A549 (cell line): ENCODE measurements around the gene AHCY. TPM values are rescaled to one million over a fixed set of nuclear protein-coding genes. Genes with fewer than 3 reads are reported as not detected.
A peak's percentile ranks its signal among the peaks of the same experiment; 100 is the strongest.

Experiments used
- ATAC-seq, 2 experiments: fragments of 200-7000 bp in 1 of 2; fragments of >200 bp in 1 of 2; cut with Nextera tagmentation in 1 of 2; cut with Tn5 transposase in 1 of 2; 3 replicates each; pipeline versions ENCODE4 v1.8.0 to v1.9.1; 2018 to 2020; ENCODE audit warnings: mild to moderate bottlenecking in 1 of 2, moderate library complexity in 1 of 2
- CTCF ChIA-PET: fragments of 300-600 bp; sonication (Branson Sonifier 250); formaldehyde crosslinking; extraction: SDS; loops from one replicate; lab custom pipeline; 2021; ENCODE audit warnings: antibody characterized with exemption, inconsistent platforms; lab: Yijun Ruan, JAX
- POLR2A ChIA-PET: fragments of 350-600 bp; formaldehyde crosslinking; extraction: SDS; loops from one replicate; lab custom pipeline; 2021; ENCODE audit warnings: antibody characterized with exemption, inconsistent platforms; lab: Yijun Ruan, JAX
- DNase-seq, 2 experiments: peaks; one replicate each; pipeline versions ENCODE4 v3.0.0 to v3.0.0-alpha.2; 2011 to 2016; ENCODE audit warnings: low read depth in 1 of 2, low spot score in 1 of 2
- FAIRE-seq: peaks from 2 replicates; lab custom pipeline; 2011; peaks lifted over from hg19 to GRCh38; lab: Jason Lieb, UNC
- H3K27ac ChIP-seq, 2 experiments: fragments of >200 bp; sonication (Bioruptor Twin); formaldehyde crosslinking; 3 replicates each; pipeline ENCODE4 v1.5.1; 2016 to 2017
- H3K4me1 ChIP-seq: fragments of >200 bp; sonication (Bioruptor Twin); formaldehyde crosslinking; 3 replicates; pipeline ENCODE4 v1.6.1; 2016
- H3K4me2 ChIP-seq: fragments of >200 bp; sonication (Bioruptor Twin); formaldehyde crosslinking; 3 replicates; pipeline ENCODE4 v1.6.1; 2016
- H3K4me3 ChIP-seq: fragments of >200 bp; sonication (Bioruptor Twin); formaldehyde crosslinking; 3 replicates; pipeline ENCODE4 v1.5.1; 2016
- H3K9me3 ChIP-seq: fragments of >200 bp; sonication (Bioruptor Twin); formaldehyde crosslinking; 3 replicates; pipeline ENCODE4 v1.6.1; 2016
- CBX8 ChIP-seq: fragments of 200-600 bp; sonication (generic); IDR thresholded peaks from 2 replicates; pipeline ENCODE4 v1.6.1; 2016
- CEBPB ChIP-seq, 2 experiments: fragments of >200 bp in 1 of 2; sonication (Bioruptor Twin) in 1 of 2; formaldehyde crosslinking in 1 of 2; IDR thresholded peaks; 2 replicates each; pipeline ENCODE4 v1.6.1; 2012 to 2016
- E2F6 ChIP-seq: IDR thresholded peaks from 2 replicates; pipeline ENCODE4 v1.6.1; 2012; ENCODE audit warnings: low read depth, borderline replicate concordance
- EHMT2 ChIP-seq: fragments of 200-600 bp; sonication (generic); IDR thresholded peaks from 2 replicates; pipeline ENCODE4 v1.6.1; 2016; ENCODE audit warnings: antibody characterized with exemption, low read depth, mild to moderate bottlenecking, moderate library complexity
- EP300 ChIP-seq, 2 experiments: fragments of >200 bp; sonication (Bioruptor Twin); formaldehyde crosslinking; IDR thresholded peaks; 2 replicates in 1 of 2; 3 replicates in 1 of 2; pipeline ENCODE4 v1.6.1; 2016 to 2017
- FOSL2 ChIP-seq, 2 experiments: fragments of 450-650 bp in 1 of 2; fragments of >200 bp in 1 of 2; sonication (Bioruptor Twin) in 1 of 2; formaldehyde crosslinking; IDR thresholded peaks; 2 replicates each; pipeline versions ENCODE4 v1.5.0 to v1.6.1; 2016 to 2020; ENCODE audit warnings: mild to moderate bottlenecking in 1 of 2, moderate library complexity in 1 of 2
- HEYL ChIP-seq: fragments of 250-450 bp; sonication (Bioruptor Pico); IDR thresholded peaks from 2 replicates; pipeline ENCODE4 v1.8.0; 2021; ENCODE audit warnings: mild to moderate bottlenecking, moderate library complexity
- HOXB5 ChIP-seq: fragments of 250-450 bp; sonication (Bioruptor Pico); IDR thresholded peaks from 2 replicates; pipeline ENCODE4 v1.5.0; 2020; ENCODE audit warnings: mild to moderate bottlenecking, moderate library complexity
- JUN ChIP-seq, 2 experiments: fragments of >200 bp; sonication (Bioruptor Twin); formaldehyde crosslinking; IDR thresholded peaks; 2 replicates in 1 of 2; 3 replicates in 1 of 2; pipeline ENCODE4 v1.6.1; 2016 to 2017
- JUNB ChIP-seq: fragments of >200 bp; sonication (Bioruptor Twin); formaldehyde crosslinking; IDR thresholded peaks from 2 replicates; pipeline ENCODE4 v1.6.1; 2016
- NFE2L2 ChIP-seq: fragments of 150-350 bp; conservative IDR thresholded peaks from 2 replicates; pipeline ENCODE4 v1.6.1; 2014; ENCODE audit warnings: low read length
- RCOR1 ChIP-seq: fragments of 150-350 bp; IDR thresholded peaks from 2 replicates; pipeline ENCODE4 v1.6.1; 2014; ENCODE audit warnings: antibody characterized with exemption, low read length, low read depth
- RFX5 ChIP-seq: fragments of 450-650 bp; IDR thresholded peaks from 2 replicates; pipeline ENCODE4 v1.7.1; 2014; ENCODE audit warnings: antibody characterized with exemption, mild to moderate bottlenecking, moderate library complexity
- TFCP2L1 ChIP-seq: fragments of 250-450 bp; sonication (Bioruptor Pico); IDR thresholded peaks from 2 replicates; pipeline ENCODE4 v1.5.0; 2021; ENCODE audit warnings: mild to moderate bottlenecking
- WGBS: methylation state at CpG from one replicate; pipeline ENCODE4 v1.1.6; 2017; ENCODE audit errors: missing lambda C conversion rate; 5-methylcytosine and 5-hydroxymethylcytosine counted together
- polyA plus RNA-seq, 4 experiments: library from polyadenylated mRNA; depleted of rRNA in 3 of 4; stranded (reverse); fragments of >200 nt; fragmentation: RNase III in 1 of 4; extraction: RNeasy Plus Mini Kit Qiagen cat#74134 plus additional on column Dnase treatment in 1 of 4; gene quantifications; 2 replicates in 3 of 4; 3 replicates in 1 of 4; pipeline ENCODE4 v1.2.3, GENCODE V29; 2011 to 2017
- TF ChIP-seq, protein P1 (sequence below): IDR thresholded peaks from 2 replicates; pipeline ENCODE4 v1.6.1; 2012
- TF ChIP-seq, protein P2 (sequence below): fragments of >200 bp; sonication (Bioruptor Twin); formaldehyde crosslinking; IDR thresholded peaks from 2 replicates; pipeline ENCODE4 v1.6.1; 2016
- TF ChIP-seq, protein P3 (sequence below): fragments of 200-600 bp; sonication (generic); IDR thresholded peaks from 2 replicates; pipeline ENCODE4 v1.6.1; 2016; ENCODE audit warnings: antibody characterized with exemption, mild to moderate bottlenecking, moderate library complexity

The AHCY gene
- polyA plus RNA-seq, 2 of the 4 experiments (the other 2 are of a cell fraction): 274 to 290 TPM

GRCh38 chr20:34318609-34319443, 15.7 kb upstream of the AHCY start:
- no peak overlapping the region for H3K4me2 ChIP-seq
- no peak for ATAC-seq
- no peak for DNase-seq
- H3K4me1 ChIP-seq: peaks cover 12% of the 10 kb centered on the region
- CTCF ChIA-PET: interaction anchor here (0.6 to 2.7 kb wide), 4 partner anchors 86 to 451 kb away, joined by 3 to 9 read pairs (median 4); no protein-coding TSS in a partner anchor
- FAIRE-seq: no peak
- POLR2A ChIA-PET: no interaction called here
- TF ChIP-seq JUN (IDR thresholded peaks at IDR 0.05): no peak
- TF ChIP-seq CBX8: no peak
- TF ChIP-seq E2F6: no peak
- no peak for TF ChIP-seq CEBPB (IDR thresholded peaks at IDR 0.05)
- TF ChIP-seq EP300 (IDR thresholded peaks at IDR 0.05): no peak
- no peak for TF ChIP-seq EHMT2
- TF ChIP-seq RCOR1: no peak
- TF ChIP-seq, protein P1, sequence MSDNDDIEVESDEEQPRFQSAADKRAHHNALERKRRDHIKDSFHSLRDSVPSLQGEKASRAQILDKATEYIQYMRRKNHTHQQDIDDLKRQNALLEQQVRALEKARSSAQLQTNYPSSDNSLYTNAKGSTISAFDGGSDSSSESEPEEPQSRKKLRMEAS: no peak
- TF ChIP-seq HEYL: no peak
- TF ChIP-seq, protein P2, sequence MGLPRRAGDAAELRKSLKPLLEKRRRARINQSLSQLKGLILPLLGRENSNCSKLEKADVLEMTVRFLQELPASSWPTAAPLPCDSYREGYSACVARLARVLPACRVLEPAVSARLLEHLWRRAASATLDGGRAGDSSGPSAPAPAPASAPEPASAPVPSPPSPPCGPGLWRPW: no peak
- TF ChIP-seq, protein P3, sequence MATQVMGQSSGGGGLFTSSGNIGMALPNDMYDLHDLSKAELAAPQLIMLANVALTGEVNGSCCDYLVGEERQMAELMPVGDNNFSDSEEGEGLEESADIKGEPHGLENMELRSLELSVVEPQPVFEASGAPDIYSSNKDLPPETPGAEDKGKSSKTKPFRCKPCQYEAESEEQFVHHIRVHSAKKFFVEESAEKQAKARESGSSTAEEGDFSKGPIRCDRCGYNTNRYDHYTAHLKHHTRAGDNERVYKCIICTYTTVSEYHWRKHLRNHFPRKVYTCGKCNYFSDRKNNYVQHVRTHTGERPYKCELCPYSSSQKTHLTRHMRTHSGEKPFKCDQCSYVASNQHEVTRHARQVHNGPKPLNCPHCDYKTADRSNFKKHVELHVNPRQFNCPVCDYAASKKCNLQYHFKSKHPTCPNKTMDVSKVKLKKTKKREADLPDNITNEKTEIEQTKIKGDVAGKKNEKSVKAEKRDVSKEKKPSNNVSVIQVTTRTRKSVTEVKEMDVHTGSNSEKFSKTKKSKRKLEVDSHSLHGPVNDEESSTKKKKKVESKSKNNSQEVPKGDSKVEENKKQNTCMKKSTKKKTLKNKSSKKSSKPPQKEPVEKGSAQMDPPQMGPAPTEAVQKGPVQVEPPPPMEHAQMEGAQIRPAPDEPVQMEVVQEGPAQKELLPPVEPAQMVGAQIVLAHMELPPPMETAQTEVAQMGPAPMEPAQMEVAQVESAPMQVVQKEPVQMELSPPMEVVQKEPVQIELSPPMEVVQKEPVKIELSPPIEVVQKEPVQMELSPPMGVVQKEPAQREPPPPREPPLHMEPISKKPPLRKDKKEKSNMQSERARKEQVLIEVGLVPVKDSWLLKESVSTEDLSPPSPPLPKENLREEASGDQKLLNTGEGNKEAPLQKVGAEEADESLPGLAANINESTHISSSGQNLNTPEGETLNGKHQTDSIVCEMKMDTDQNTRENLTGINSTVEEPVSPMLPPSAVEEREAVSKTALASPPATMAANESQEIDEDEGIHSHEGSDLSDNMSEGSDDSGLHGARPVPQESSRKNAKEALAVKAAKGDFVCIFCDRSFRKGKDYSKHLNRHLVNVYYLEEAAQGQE: no peak
- H3K27ac ChIP-seq: no peak overlapping the region
- H3K9me3 ChIP-seq: no peaks in the 10 kb centered on the region
- WGBS: 77% methylated on average over 4 of the region's 4 CpGs
- H3K4me3 ChIP-seq: no peak overlapping the region

DNA sequence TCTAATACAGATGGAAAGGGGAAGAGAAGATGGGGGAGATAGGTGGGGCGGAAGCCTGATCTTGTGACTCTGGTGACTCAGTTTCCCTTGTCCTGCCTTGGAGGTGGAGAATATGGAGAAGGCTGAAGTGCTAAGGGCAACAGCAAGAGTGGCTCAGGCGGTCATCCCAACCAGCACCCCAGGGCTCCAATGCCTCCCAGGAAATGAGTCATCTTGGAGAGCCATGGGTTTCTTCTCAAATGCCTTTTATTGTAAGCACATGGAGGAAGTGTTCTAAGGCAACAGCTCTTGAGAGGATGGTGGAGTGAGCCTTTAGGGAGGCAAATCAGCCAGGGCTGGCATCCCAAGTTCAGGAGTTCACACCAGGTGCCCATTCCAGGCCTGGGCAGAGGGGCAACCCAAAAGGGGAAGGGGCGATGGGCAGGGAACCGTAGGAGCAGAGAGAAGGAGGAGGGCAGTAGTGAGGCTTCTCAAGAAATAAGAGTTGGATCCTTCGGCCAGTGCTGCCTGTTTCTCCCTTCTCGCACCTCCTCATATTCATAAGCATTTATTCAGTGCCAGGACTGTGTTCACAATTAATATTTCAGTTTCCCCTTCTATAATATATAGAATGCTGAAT, 13.2 kb upstream of the AHCY start:
- ChIA-PET POLR2A (no interaction called here), CTCF (interaction anchor here (1.1 to 2.7 kb wide), 3 partner anchors 152 to 207 kb away, joined by 3 to 9 read pairs (median 3); no protein-coding TSS in a partner anchor)
- Histone ChIP-seq H3K4me3 (no peak overlapping the region), H3K4me2 (peak overlapping the region; percentile 31; the same call in 2 of the 3 replicates), H3K4me1 (peaks cover 27% of the 10 kb centered on the region), H3K27ac (peak overlapping the region; percentile 29 to 75; a peak in 4 of 6 replicates), H3K9me3 (no peaks in the 10 kb centered on the region)
- 81% methylated on average over 6 of the region's 6 CpGs for WGBS
- no peak for FAIRE-seq
- peak in 1 of 2 experiments; percentile 45 for DNase-seq
- ATAC-seq: no peak
- peak; percentile 44; the same call in 1 of the 2 replicates for TF ChIP-seq HOXB5 (CRISPR knock-in tag)
- no peak for TF ChIP-seq RFX5
- TF ChIP-seq FOSL2 (IDR thresholded peaks at IDR 0.05): no peak
- TF ChIP-seq FOSL2 (CRISPR knock-in tag; IDR thresholded peaks at IDR 0.05): peak; percentile 43
- TF ChIP-seq TFCP2L1: no peak
- no peak for TF ChIP-seq JUNB
- TF ChIP-seq NFE2L2: no peak
- TF ChIP-seq, protein P1: peak; percentile 29; the same call in 1 of the 2 replicates
- TF ChIP-seq E2F6: no peak
- TF ChIP-seq, all 56 proteins: peak for 3
